ENCODE data around the gene OR2T35.

DNA sequence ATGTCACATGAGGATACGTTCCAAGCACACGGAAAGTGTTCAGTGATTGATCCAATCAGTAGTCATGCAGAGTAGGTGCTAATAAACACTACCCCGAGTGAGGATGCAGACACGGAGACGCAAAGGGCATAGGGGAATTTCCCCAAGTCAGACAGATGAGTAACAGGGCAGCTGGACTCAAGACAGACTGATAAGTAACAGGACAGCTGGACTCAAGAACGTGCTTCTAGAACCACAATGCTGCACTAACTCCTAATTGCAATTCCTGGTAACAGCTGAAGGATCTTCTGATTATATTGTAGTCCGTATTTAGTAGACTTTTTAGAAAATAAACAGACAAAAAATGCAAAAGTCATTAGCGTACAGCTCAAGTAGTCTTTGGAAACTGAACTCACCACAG is 45.7 kb downstream of the OR2T35 start:
- TF ChIP-seq POLR2AphosphoS5 (IDR thresholded peaks at IDR 0.05; ENCODE audit: borderline replicate concordance, low read depth, low read length) (no peak), EZH2 (IDR thresholded peaks at IDR 0.05) (no peak)
